ENCODE data around the gene C10orf90. TPM values are rescaled to one million over a fixed set of nuclear protein-coding genes. Genes with fewer than 3 reads are reported as not detected.

C10orf90 gene
- total RNA-seq, 2 donors from 2014 or later = 0.43 TPM; not detected in 1

GRCh38 chr10:126671402-126671975 is 996 bp upstream of the C10orf90 start:
- Histone ChIP-seq H3K9me3 (no peaks in the 10 kb centered on the region), H3K4me3 (no peak overlapping the region), H3K27me3 (no peaks in the 10 kb centered on the region), H3K4me1 (no peaks in the 10 kb centered on the region), H3K36me3 (no peaks in the 10 kb centered on the region), H3K27ac (no peak overlapping the region)
- no peak for TF ChIP-seq CTCF (IDR thresholded peaks at IDR 0.05)
- no peak for DNase-seq (ENCODE audit: low spot score)

DNA sequence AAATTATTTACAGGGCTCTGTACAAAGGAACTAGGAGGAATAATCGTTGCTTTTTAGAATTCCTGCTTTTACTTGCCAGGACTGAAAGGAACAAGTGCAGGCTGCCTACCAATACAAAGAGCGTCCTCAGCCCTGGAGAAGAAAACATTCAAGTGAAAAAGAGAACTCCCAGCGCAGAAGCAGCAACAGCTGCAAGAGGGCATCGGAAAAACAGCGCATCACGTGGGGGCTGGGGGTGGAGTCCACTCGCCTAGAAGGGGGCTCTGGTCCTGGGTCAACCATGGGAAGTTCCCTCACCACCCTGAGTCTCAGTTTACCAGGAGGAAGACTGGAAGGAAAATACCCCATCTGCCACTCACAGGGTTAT is 385 bp upstream of the C10orf90 start:
- Histone ChIP-seq H3K4me1 (no peaks in the 10 kb centered on the region), H3K27ac (no peak overlapping the region), H3K36me3 (no peaks in the 10 kb centered on the region), H3K27me3 (no peaks in the 10 kb centered on the region), H3K9me3 (no peaks in the 10 kb centered on the region), H3K4me3 (no peak overlapping the region)
- TF ChIP-seq CTCF (IDR thresholded peaks at IDR 0.05) = no peak
- no peak for DNase-seq (ENCODE audit: low spot score)

DNA sequence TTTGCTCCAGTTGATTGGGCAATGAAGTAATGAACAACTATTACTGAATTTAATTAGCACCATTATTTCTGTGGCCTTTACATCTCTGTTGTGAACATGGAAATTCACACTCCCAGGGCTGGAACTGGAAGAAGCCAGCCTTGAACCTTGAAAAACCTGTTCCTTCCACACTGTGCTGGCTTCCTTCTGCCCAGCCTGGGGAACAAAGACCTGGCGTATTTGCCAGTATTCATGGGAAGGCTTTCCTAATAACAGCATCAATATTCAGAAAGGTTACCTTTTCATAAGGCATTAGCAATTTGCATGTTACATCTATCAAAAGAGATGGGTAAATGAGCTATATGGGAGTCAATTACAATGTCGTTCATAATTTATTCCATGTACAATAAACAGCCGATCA is 1.3 kb downstream of the C10orf90 start:
- no peak overlapping the region for H3K4me3 ChIP-seq
- no peaks in the 10 kb centered on the region for H3K27me3 ChIP-seq
- H3K36me3 ChIP-seq = no peaks in the 10 kb centered on the region
- H3K4me1 ChIP-seq = no peaks in the 10 kb centered on the region
- no peak overlapping the region for H3K27ac ChIP-seq
- TF ChIP-seq CTCF (IDR thresholded peaks at IDR 0.05) = no peak
- no peak for DNase-seq (ENCODE audit: low spot score)
- no peaks in the 10 kb centered on the region for H3K9me3 ChIP-seq

DNA sequence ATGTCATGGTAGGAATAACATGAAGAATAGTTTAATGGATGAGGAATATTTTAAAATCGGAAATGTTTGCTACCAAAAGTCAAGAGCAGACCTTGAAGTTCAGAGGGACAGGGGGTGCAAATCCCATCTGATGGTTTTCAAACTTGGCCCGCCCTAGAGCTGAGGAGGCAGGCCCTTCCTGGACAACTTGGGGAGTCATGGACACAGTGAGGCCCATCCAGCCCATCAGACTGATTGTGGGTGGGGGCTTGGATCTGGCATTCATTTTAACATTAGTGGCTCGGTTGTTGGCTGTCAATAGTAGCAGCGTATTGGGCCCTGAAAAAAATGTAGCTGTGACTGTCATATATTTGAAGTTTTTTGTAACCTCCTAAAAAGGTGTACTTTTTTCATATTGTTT is 2.0 kb downstream of the C10orf90 start:
- Histone ChIP-seq H3K4me1 (no peaks in the 10 kb centered on the region), H3K36me3 (no peaks in the 10 kb centered on the region), H3K9me3 (no peaks in the 10 kb centered on the region), H3K4me3 (no peak overlapping the region), H3K27ac (no peak overlapping the region), H3K27me3 (no peaks in the 10 kb centered on the region)
- TF ChIP-seq CTCF (IDR thresholded peaks at IDR 0.05) = no peak
- DNase-seq (ENCODE audit: low spot score) = no peak

DNA sequence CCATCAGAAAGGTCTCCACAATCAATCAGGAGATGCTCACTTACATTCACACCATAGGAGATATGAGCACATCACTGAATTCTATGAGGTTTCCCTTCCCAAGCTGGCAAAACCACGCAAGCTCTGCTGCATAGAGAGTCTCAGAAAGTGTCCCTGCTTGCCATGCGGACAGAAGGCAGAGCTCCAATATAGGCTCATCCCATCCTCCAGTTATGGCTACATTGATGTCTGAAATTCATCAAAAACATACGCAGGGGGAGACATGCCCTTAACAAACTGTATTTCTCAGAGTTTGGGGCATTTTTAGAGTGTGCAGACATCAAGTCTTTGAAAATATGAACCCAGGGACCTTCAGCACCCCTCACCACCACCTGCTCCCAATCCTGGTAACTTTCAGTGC is 2.9 kb downstream of the C10orf90 start:
- no peak overlapping the region for H3K27ac ChIP-seq

More for the DNA sequence above, 2.9 kb downstream of the C10orf90 start:
- TF ChIP-seq CTCF (IDR thresholded peaks at IDR 0.05) = no peak
- H3K36me3 ChIP-seq = no peaks in the 10 kb centered on the region
- no peaks in the 10 kb centered on the region for H3K27me3 ChIP-seq
- DNase-seq (ENCODE audit: low spot score) = no peak
- peaks cover 0 to 3% of the 10 kb centered on the region in 2 donors for H3K4me1 ChIP-seq
- H3K9me3 ChIP-seq = no peaks in the 10 kb centered on the region
- H3K4me3 ChIP-seq = no peak overlapping the region

Data from right atrium auricular region (tissue), 2 donors.